ENCODE results near the gene PLIN3.

GRCh38 chr19:4803736-4804695, 63.5 kb downstream of the PLIN3 start:
- TF ChIP-seq SRF (IDR thresholded peaks at IDR 0.05; ENCODE audit: low read depth) (no peak), MAX (IDR thresholded peaks at IDR 0.05) (no peak), YY1 (IDR thresholded peaks at IDR 0.05; ENCODE audit: extremely low read depth, insufficient replicate concordance, low read depth, low read length) (no peak), POLR2A (IDR thresholded peaks at IDR 0.05; ENCODE audit: borderline replicate concordance, extremely low read depth, insufficient read depth, insufficient read length) (no peak), POLR2AphosphoS5 (IDR thresholded peaks at IDR 0.05; ENCODE audit: low read depth, low read length) (0 out of 2 replicates have a peak, but pooled peaks have one; percentile 11), TCF7L2 (IDR thresholded peaks at IDR 0.05; ENCODE audit: borderline replicate concordance, extremely low read depth, insufficient read depth, insufficient read length) (no peak), EZH2 (IDR thresholded peaks at IDR 0.05) (no peak), ATF3 (IDR thresholded peaks at IDR 0.05) (no peak), EZH2phosphoT487 (IDR thresholded peaks at IDR 0.05; ENCODE audit: borderline replicate concordance) (no peak), RAD21 (IDR thresholded peaks at IDR 0.05; ENCODE audit: low read depth) (peak; percentile 92), ZNF274 (IDR thresholded peaks at IDR 0.05; ENCODE audit: low read depth, low read length) (no peak)
- TF ChIP-seq, protein P1, sequence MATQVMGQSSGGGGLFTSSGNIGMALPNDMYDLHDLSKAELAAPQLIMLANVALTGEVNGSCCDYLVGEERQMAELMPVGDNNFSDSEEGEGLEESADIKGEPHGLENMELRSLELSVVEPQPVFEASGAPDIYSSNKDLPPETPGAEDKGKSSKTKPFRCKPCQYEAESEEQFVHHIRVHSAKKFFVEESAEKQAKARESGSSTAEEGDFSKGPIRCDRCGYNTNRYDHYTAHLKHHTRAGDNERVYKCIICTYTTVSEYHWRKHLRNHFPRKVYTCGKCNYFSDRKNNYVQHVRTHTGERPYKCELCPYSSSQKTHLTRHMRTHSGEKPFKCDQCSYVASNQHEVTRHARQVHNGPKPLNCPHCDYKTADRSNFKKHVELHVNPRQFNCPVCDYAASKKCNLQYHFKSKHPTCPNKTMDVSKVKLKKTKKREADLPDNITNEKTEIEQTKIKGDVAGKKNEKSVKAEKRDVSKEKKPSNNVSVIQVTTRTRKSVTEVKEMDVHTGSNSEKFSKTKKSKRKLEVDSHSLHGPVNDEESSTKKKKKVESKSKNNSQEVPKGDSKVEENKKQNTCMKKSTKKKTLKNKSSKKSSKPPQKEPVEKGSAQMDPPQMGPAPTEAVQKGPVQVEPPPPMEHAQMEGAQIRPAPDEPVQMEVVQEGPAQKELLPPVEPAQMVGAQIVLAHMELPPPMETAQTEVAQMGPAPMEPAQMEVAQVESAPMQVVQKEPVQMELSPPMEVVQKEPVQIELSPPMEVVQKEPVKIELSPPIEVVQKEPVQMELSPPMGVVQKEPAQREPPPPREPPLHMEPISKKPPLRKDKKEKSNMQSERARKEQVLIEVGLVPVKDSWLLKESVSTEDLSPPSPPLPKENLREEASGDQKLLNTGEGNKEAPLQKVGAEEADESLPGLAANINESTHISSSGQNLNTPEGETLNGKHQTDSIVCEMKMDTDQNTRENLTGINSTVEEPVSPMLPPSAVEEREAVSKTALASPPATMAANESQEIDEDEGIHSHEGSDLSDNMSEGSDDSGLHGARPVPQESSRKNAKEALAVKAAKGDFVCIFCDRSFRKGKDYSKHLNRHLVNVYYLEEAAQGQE (IDR thresholded peaks at IDR 0.05; ENCODE audit: low read depth) = no peak
- TF ChIP-seq, protein P2, sequence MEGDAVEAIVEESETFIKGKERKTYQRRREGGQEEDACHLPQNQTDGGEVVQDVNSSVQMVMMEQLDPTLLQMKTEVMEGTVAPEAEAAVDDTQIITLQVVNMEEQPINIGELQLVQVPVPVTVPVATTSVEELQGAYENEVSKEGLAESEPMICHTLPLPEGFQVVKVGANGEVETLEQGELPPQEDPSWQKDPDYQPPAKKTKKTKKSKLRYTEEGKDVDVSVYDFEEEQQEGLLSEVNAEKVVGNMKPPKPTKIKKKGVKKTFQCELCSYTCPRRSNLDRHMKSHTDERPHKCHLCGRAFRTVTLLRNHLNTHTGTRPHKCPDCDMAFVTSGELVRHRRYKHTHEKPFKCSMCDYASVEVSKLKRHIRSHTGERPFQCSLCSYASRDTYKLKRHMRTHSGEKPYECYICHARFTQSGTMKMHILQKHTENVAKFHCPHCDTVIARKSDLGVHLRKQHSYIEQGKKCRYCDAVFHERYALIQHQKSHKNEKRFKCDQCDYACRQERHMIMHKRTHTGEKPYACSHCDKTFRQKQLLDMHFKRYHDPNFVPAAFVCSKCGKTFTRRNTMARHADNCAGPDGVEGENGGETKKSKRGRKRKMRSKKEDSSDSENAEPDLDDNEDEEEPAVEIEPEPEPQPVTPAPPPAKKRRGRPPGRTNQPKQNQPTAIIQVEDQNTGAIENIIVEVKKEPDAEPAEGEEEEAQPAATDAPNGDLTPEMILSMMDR (IDR thresholded peaks at IDR 0.05 in 2 of 3, conservative IDR thresholded peaks at IDR 0.05 in 1 of 3; ENCODE audit: borderline replicate concordance in 1 of 3, insufficient read depth in 1 of 3, low read depth in 2 of 3, low read length in 2 of 3) = peak; percentile 89 to 99 (median 90)
